Mesangial cell (primary cell): ENCODE measurements around the gene NDFIP2. TPM values are rescaled to one million over a fixed set of nuclear protein-coding genes. Genes with fewer than 3 reads are reported as not detected.

ENCODE experiments used
- total RNA-seq: library from RNA; depleted of rRNA; stranded (reverse); fragments of >200 nt; gene quantifications from 2 replicates; pipeline ENCODE4 v1.2.3, GENCODE V29; 2015

The NDFIP2 gene
- total RNA-seq, result 26.6 and 34.2 TPM in 2 replicates

DNA sequence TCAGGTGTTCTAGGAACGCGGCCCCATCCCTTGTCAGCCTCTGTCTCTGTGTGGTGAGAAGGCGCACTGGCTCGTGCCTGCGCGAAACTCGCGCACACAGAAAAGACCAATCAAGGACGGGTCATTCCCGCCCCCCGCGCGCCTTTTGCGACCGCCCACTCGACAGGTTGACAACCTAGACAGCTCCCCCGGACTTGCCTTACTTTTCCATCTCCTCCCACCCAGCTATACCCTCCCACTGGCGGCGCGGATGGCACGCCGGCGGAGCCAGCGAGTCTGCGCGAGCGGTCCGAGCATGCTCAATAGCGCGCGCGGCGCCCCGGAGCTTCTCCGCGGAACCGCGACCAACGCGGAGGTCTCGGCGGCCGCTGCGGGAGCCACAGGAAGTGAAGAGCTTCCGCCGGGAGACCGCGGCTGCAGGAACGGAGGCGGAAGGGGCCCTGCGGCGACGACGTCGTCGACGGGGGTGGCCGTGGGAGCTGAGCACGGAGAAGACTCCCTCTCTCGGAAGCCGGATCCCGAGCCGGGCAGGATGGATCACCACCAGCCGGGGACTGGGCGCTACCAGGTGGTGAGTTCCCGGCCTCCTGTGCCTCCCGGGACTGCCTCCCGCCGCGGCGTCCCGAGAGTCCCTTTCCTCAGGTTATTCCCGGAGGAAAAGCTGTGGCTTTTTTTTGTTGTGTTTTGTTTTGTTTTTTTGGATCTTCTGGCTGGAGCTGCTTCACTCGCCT lies at the start of gene NDFIP2:
Gene NDFIP2, plus strand, starts transcription at position 202 of the 731 bp plus-strand sequence. Its CDS starts 49 bp downstream, at position 251.

Other genes starting within 250 kb of the NDFIP2 start
- 10.6 and 14.2 TPM in 2 replicates for gene RBM26, start 74.9 kb upstream of the NDFIP2 start, total RNA-seq